ENCODE data around the gene NR2E1. TPM values are rescaled to one million over a fixed set of nuclear protein-coding genes. Genes with fewer than 3 reads are reported as not detected.

Gene NR2E1
- total RNA-seq, 2 experiments from 2014 or later, result not detected

- no peaks in the 10 kb centered on the region for H3K4me1 Mint-ChIP-seq (ENCODE audit: low read depth)
Measured at GRCh38 chr6:108200631-108201030, 34.8 kb downstream of the NR2E1 start.

GRCh38 chr6:108203189-108204112, 37.6 kb downstream of the NR2E1 start:
- H3K27ac Mint-ChIP-seq, result no peak overlapping the region
- no peak overlapping the region for H3K4me3 Mint-ChIP-seq
- ChIA-PET CTCF (interaction anchor here (1.3 kb wide), 1 partner anchor 288 kb away, joined by 4 read pairs; no protein-coding TSS in a partner anchor), POLR2A (no interaction called here)
- no peaks in the 10 kb centered on the region for H3K9me3 Mint-ChIP-seq (ENCODE audit: insufficient read depth)
- no peaks in the 10 kb centered on the region for H3K27me3 Mint-ChIP-seq (ENCODE audit: low read depth)
- H3K4me1 Mint-ChIP-seq (ENCODE audit: low read depth), result no peaks in the 10 kb centered on the region
- DNase-seq (no peak), ATAC-seq (no peak)
- peaks cover 8% of the 10 kb centered on the region for H3K36me3 Mint-ChIP-seq (ENCODE audit: low read depth)

More at GRCh38 chr6:108200631-108201030, 34.8 kb downstream of the NR2E1 start:
- DNase-seq (no peak), ATAC-seq (no peak)
- Mint-ChIP-seq H3K27me3 (ENCODE audit: low read depth) (no peaks in the 10 kb centered on the region), H3K36me3 (ENCODE audit: low read depth) (peaks cover 2% of the 10 kb centered on the region), H3K4me3 (no peak overlapping the region), H3K27ac (no peak overlapping the region), H3K9me3 (ENCODE audit: insufficient read depth) (no peaks in the 10 kb centered on the region)
- POLR2A ChIA-PET, result no interaction called here
- CTCF ChIA-PET, result no interaction called here

- ChIA-PET POLR2A (interaction anchor here (0.6 kb wide), 1 partner anchor 202 kb away, joined by 3 read pairs; no protein-coding TSS in a partner anchor), CTCF (interaction anchor here (1.3 kb wide), 1 partner anchor 94 kb away, joined by 3 read pairs; no protein-coding TSS in a partner anchor)
- Mint-ChIP-seq H3K4me3 (no peak overlapping the region), H3K36me3 (ENCODE audit: low read depth) (peaks cover 25% of the 10 kb centered on the region), H3K27ac (no peak overlapping the region), H3K9me3 (ENCODE audit: insufficient read depth) (no peaks in the 10 kb centered on the region), H3K27me3 (ENCODE audit: low read depth) (no peaks in the 10 kb centered on the region), H3K4me1 (ENCODE audit: low read depth) (peaks cover 11% of the 10 kb centered on the region)
- DNase-seq (no peak), ATAC-seq (no peak)
Measured at GRCh38 chr6:108207013-108207412, 41.2 kb downstream of the NR2E1 start.

- H3K27me3 Mint-ChIP-seq (ENCODE audit: low read depth), result no peaks in the 10 kb centered on the region
- H3K27ac Mint-ChIP-seq, result no peak overlapping the region
- DNase-seq (no peak), ATAC-seq (no peak)
- H3K36me3 Mint-ChIP-seq (ENCODE audit: low read depth), result peaks cover 29% of the 10 kb centered on the region
- no peak overlapping the region for H3K4me3 Mint-ChIP-seq
- CTCF ChIA-PET, result interaction anchor here (1.2 kb wide), 1 partner anchor 18 kb away, joined by 3 read pairs; no protein-coding TSS in a partner anchor
- POLR2A ChIA-PET, result no interaction called here
- H3K4me1 Mint-ChIP-seq (ENCODE audit: low read depth), result peaks cover 11% of the 10 kb centered on the region
- H3K9me3 Mint-ChIP-seq (ENCODE audit: insufficient read depth), result no peaks in the 10 kb centered on the region
Measured at GRCh38 chr6:108209738-108210137, 43.9 kb downstream of the NR2E1 start.

GRCh38 chr6:108210556-108210955, 44.7 kb downstream of the NR2E1 start:
- Mint-ChIP-seq H3K36me3 (ENCODE audit: low read depth) (peaks cover 32% of the 10 kb centered on the region), H3K4me3 (no peak overlapping the region), H3K4me1 (ENCODE audit: low read depth) (peaks cover 11% of the 10 kb centered on the region), H3K9me3 (ENCODE audit: insufficient read depth) (no peaks in the 10 kb centered on the region), H3K27me3 (ENCODE audit: low read depth) (no peaks in the 10 kb centered on the region), H3K27ac (no peak overlapping the region)
- ChIA-PET POLR2A (no interaction called here), CTCF (interaction anchor here (1.2 kb wide), 1 partner anchor 19 kb away, joined by 3 read pairs; no protein-coding TSS in a partner anchor)
- DNase-seq, result no peak
- ATAC-seq, result no peak

- DNase-seq, result no peak
- Mint-ChIP-seq H3K36me3 (ENCODE audit: low read depth) (peaks cover 33% of the 10 kb centered on the region), H3K27ac (no peak overlapping the region), H3K9me3 (ENCODE audit: insufficient read depth) (no peaks in the 10 kb centered on the region), H3K4me1 (ENCODE audit: low read depth) (peaks cover 11% of the 10 kb centered on the region), H3K4me3 (no peak overlapping the region), H3K27me3 (ENCODE audit: low read depth) (no peaks in the 10 kb centered on the region)
- POLR2A ChIA-PET, result no interaction called here
- no peak for ATAC-seq
- CTCF ChIA-PET, result no interaction called here
Measured at GRCh38 chr6:108211671-108212070, 45.8 kb downstream of the NR2E1 start.

- DNase-seq (no peak), ATAC-seq (peak; percentile 8)
- Mint-ChIP-seq H3K36me3 (ENCODE audit: low read depth) (peaks cover 26% of the 10 kb centered on the region), H3K9me3 (ENCODE audit: insufficient read depth) (no peaks in the 10 kb centered on the region), H3K27me3 (ENCODE audit: low read depth) (no peaks in the 10 kb centered on the region), H3K4me3 (no peak overlapping the region), H3K4me1 (ENCODE audit: low read depth) (peaks cover 21% of the 10 kb centered on the region), H3K27ac (peak overlapping the region; percentile 60)
- ChIA-PET POLR2A (no interaction called here), CTCF (no interaction called here)
Measured at GRCh38 chr6:108222064-108222463, 56.2 kb downstream of the NR2E1 start.

GRCh38 chr6:108222504-108222903, 56.7 kb downstream of the NR2E1 start:
- no peaks in the 10 kb centered on the region for H3K9me3 Mint-ChIP-seq (ENCODE audit: insufficient read depth)
- H3K27ac Mint-ChIP-seq, result peak overlapping the region; percentile 82
- peaks cover 26% of the 10 kb centered on the region for H3K36me3 Mint-ChIP-seq (ENCODE audit: low read depth)
- POLR2A ChIA-PET, result no interaction called here
- no peaks in the 10 kb centered on the region for H3K27me3 Mint-ChIP-seq (ENCODE audit: low read depth)
- H3K4me1 Mint-ChIP-seq (ENCODE audit: low read depth), result peaks cover 21% of the 10 kb centered on the region
- DNase-seq (no peak), ATAC-seq (peak; percentile 36)
- CTCF ChIA-PET, result no interaction called here
- H3K4me3 Mint-ChIP-seq, result peak overlapping the region; percentile 7

GRCh38 chr6:108227290-108227689, 61.5 kb downstream of the NR2E1 start:
- ATAC-seq (no peak), DNase-seq (no peak)
- ChIA-PET CTCF (interaction anchor here (0.6 to 1.4 kb wide), 3 partner anchors 21 to 456 kb away, joined by 3 to 4 read pairs (median 3); no protein-coding TSS in a partner anchor), POLR2A (no interaction called here)
- Mint-ChIP-seq H3K4me3 (no peak overlapping the region), H3K27ac (no peak overlapping the region), H3K36me3 (ENCODE audit: low read depth) (peaks cover 6% of the 10 kb centered on the region), H3K4me1 (ENCODE audit: low read depth) (peaks cover 16% of the 10 kb centered on the region), H3K9me3 (ENCODE audit: insufficient read depth) (no peaks in the 10 kb centered on the region), H3K27me3 (ENCODE audit: low read depth) (no peaks in the 10 kb centered on the region)

GRCh38 chr6:108228416-108228815, 62.6 kb downstream of the NR2E1 start:
- ChIA-PET CTCF (interaction anchor here (1.2 kb wide), 1 partner anchor 264 kb away, joined by 3 read pairs; no protein-coding TSS in a partner anchor), POLR2A (no interaction called here)
- ATAC-seq, result no peak
- Mint-ChIP-seq H3K4me1 (ENCODE audit: low read depth) (peaks cover 6% of the 10 kb centered on the region), H3K36me3 (ENCODE audit: low read depth) (no peaks in the 10 kb centered on the region), H3K27ac (no peak overlapping the region), H3K9me3 (ENCODE audit: insufficient read depth) (no peaks in the 10 kb centered on the region), H3K4me3 (no peak overlapping the region), H3K27me3 (ENCODE audit: low read depth) (no peaks in the 10 kb centered on the region)
- DNase-seq, result no peak

GRCh38 chr6:108235127-108235526, 69.3 kb downstream of the NR2E1 start:
- Mint-ChIP-seq H3K27ac (no peak overlapping the region), H3K4me1 (ENCODE audit: low read depth) (peaks cover 3% of the 10 kb centered on the region), H3K27me3 (ENCODE audit: low read depth) (no peaks in the 10 kb centered on the region), H3K36me3 (ENCODE audit: low read depth) (peaks cover 20% of the 10 kb centered on the region), H3K4me3 (no peak overlapping the region), H3K9me3 (ENCODE audit: insufficient read depth) (no peaks in the 10 kb centered on the region)
- ATAC-seq, result no peak
- POLR2A ChIA-PET, result no interaction called here
- no peak for DNase-seq
- CTCF ChIA-PET, result no interaction called here

GRCh38 chr6:108236791-108237190, 71.0 kb downstream of the NR2E1 start:
- H3K27ac Mint-ChIP-seq, result no peak overlapping the region
- H3K36me3 Mint-ChIP-seq (ENCODE audit: low read depth), result peaks cover 32% of the 10 kb centered on the region
- no peaks in the 10 kb centered on the region for H3K27me3 Mint-ChIP-seq (ENCODE audit: low read depth)
- H3K4me1 Mint-ChIP-seq (ENCODE audit: low read depth), result peaks cover 9% of the 10 kb centered on the region
- POLR2A ChIA-PET, result no interaction called here
- CTCF ChIA-PET, result interaction anchor here (0.7 kb wide), 1 partner anchor 256 kb away, joined by 3 read pairs; no protein-coding TSS in a partner anchor
- no peak for DNase-seq
- H3K9me3 Mint-ChIP-seq (ENCODE audit: insufficient read depth), result peaks cover 1% of the 10 kb centered on the region
- no peak overlapping the region for H3K4me3 Mint-ChIP-seq
- ATAC-seq, result no peak

Measured in activated CD8-positive, alpha-beta T cell treated with anti-CD3 and anti-CD28 coated beads, Interleukin-2, amount 10 ng/mL, durations not matched to agents 7 days and 5 days (primary cell).